Panc1 (cell line): Measurements from ENCODE around the gene GGA1. TPM values are rescaled to one million over a fixed set of nuclear protein-coding genes. Genes with fewer than 3 reads are reported as not detected.
A peak's percentile ranks its signal among the peaks of the same experiment; 100 is the strongest.

ENCODE experiments used
- ATAC-seq: fragments of 200-7000 bp; cut with Tn5 transposase; 2 replicates; pipeline ENCODE4 v1.9.1; 2020; ENCODE audit warnings: mild to moderate bottlenecking, moderate library complexity
- BruUV-seq: library from RNA; stranded (reverse); fragments of 400-500 nt; replicated peaks from 2 replicates; lab custom pipeline; 2021; lab: Mats Ljungman, UMichigan
- CTCF ChIA-PET: fragments of 300-600 bp; sonication (Branson Sonifier 250); formaldehyde crosslinking; loops from one replicate; lab custom pipeline; 2022; ENCODE audit warnings: antibody characterized with exemption; lab: Charles Lee
- POLR2A ChIA-PET: fragments of 300-600 bp; sonication (Branson Sonifier 250); formaldehyde crosslinking; loops from one replicate; lab custom pipeline; 2022; ENCODE audit warnings: antibody characterized with exemption; lab: Charles Lee
- DNase-seq: peaks from one replicate; pipeline ENCODE4 v3.0.0-alpha.2; 2010; ENCODE audit warnings: low read depth, low spot score
- H3K27ac ChIP-seq: 2 replicates; pipeline ENCODE4 v1.5.1; 2011; ENCODE audit warnings: mild to moderate bottlenecking, low read length, inconsistent platforms
- H3K27me3 ChIP-seq: fragments of 200-500 bp; sonication (Bioruptor generic); 2 replicates; pipeline ENCODE4 v1.6.0; 2014; ENCODE audit warnings: low read length, inconsistent platforms; ENCODE audit not compliant: control insufficient read depth, insufficient read depth
- H3K36me3 ChIP-seq: fragments of 200-500 bp; sonication (Bioruptor generic); 2 replicates; pipeline ENCODE4 v1.5.1; 2014; ENCODE audit warnings: inconsistent platforms, mild to moderate bottlenecking, low read length, moderate library complexity; ENCODE audit not compliant: control insufficient read depth, insufficient read depth
- H3K4me1 ChIP-seq: 2 replicates; pipeline ENCODE4 v1.5.1; 2011; ENCODE audit warnings: inconsistent platforms, mild to moderate bottlenecking, low read length, moderate library complexity; ENCODE audit not compliant: control insufficient read depth, insufficient read depth
- H3K4me3 ChIP-seq, 2 experiments: 2 replicates each; pipeline ENCODE4 v1.5.1; 2011 to 2012; ENCODE audit warnings: low read depth in 2 of 2, low read length in 2 of 2, mild to moderate bottlenecking in 2 of 2, inconsistent platforms in 1 of 2, moderate library complexity in 1 of 2
- H3K9me3 ChIP-seq: fragments of 200-500 bp; sonication (Bioruptor generic); 2 replicates; pipeline ENCODE4 v1.5.1; 2014; ENCODE audit warnings: low read depth, mild to moderate bottlenecking, inconsistent platforms, low read length, moderate library complexity; ENCODE audit not compliant: control insufficient read depth, insufficient read depth
- POLR2AphosphoS5 ChIP-seq: IDR thresholded peaks from 2 replicates; pipeline ENCODE4 v1.6.1; 2012; ENCODE audit warnings: mild to moderate bottlenecking, low read depth, low read length, moderate library complexity
- REST ChIP-seq, 2 experiments: IDR thresholded peaks; 2 replicates each; pipeline ENCODE4 v1.6.1; 2011 to 2012; ENCODE audit warnings: low read depth in 2 of 2, control low read depth in 1 of 2, low read length in 1 of 2, mild to moderate bottlenecking in 1 of 2, moderate library complexity in 1 of 2; ENCODE audit not compliant: insufficient read depth in 1 of 2
- SIN3A ChIP-seq: IDR thresholded peaks from 2 replicates; pipeline ENCODE4 v1.6.1; 2012; ENCODE audit warnings: low read depth, mild to moderate bottlenecking, low read length, moderate library complexity, borderline replicate concordance; ENCODE audit not compliant: insufficient read depth
- TCF7L2 ChIP-seq: IDR thresholded peaks from 2 replicates; pipeline ENCODE4 v1.6.1; 2011; ENCODE audit warnings: mild to moderate bottlenecking, low read depth, low read length, inconsistent platforms
- in situ Hi-C: cut with HindIII; loops from 2 replicates; pipeline ENCODE4 v1.10.0; 2016; ENCODE audit warnings: low sequenced_read_pairs, low pct_unique_long_range_greater_than_20kb
- intact Hi-C: fragments of 100-400 bp; cut with micrococcal nuclease; formaldehyde crosslinking; loops from one replicate; pipeline ENCODE4 v1.10.0; 2022; ENCODE audit not compliant: unreplicated experiment
- total RNA-seq: library from RNA; stranded (reverse); gene quantifications from one replicate; pipeline ENCODE4 v1.2.1, GENCODE V29; 2021; ENCODE audit not compliant: unreplicated experiment
- TF ChIP-seq, protein P1 (sequence below): fragments of 450-650 bp; IDR thresholded peaks from 2 replicates; pipeline ENCODE4 v1.5.1; 2017; ENCODE audit warnings: mild to moderate bottlenecking

GGA1 gene
- total RNA-seq, 1 experiment from 2014 or later: 45.4 TPM

- intact Hi-C loops: no loop called here
Measured at GRCh38 chr22:37639771-37640590, 31.3 kb downstream of the GGA1 start.

More at GRCh38 chr22:37639771-37640590, 31.3 kb downstream of the GGA1 start:
- in situ Hi-C loops: no loop called here
- Histone ChIP-seq H3K9me3 (no peaks in the 10 kb centered on the region), H3K27me3 (no peaks in the 10 kb centered on the region), H3K4me1 (peaks cover 6% of the 10 kb centered on the region; the same call in 1 of the 2 replicates), H3K27ac (no peak overlapping the region), H3K36me3 (no peaks in the 10 kb centered on the region), H3K4me3 (peak overlapping the region; percentile 39 to 48)
- no peak for DNase-seq
- TF ChIP-seq REST (IDR thresholded peaks at IDR 0.05; ENCODE audit: insufficient read depth in 1 of 2, low read depth in 2 of 2, low read length in 1 of 2): no peak
- no peak for TF ChIP-seq TCF7L2
- TF ChIP-seq, protein P1, sequence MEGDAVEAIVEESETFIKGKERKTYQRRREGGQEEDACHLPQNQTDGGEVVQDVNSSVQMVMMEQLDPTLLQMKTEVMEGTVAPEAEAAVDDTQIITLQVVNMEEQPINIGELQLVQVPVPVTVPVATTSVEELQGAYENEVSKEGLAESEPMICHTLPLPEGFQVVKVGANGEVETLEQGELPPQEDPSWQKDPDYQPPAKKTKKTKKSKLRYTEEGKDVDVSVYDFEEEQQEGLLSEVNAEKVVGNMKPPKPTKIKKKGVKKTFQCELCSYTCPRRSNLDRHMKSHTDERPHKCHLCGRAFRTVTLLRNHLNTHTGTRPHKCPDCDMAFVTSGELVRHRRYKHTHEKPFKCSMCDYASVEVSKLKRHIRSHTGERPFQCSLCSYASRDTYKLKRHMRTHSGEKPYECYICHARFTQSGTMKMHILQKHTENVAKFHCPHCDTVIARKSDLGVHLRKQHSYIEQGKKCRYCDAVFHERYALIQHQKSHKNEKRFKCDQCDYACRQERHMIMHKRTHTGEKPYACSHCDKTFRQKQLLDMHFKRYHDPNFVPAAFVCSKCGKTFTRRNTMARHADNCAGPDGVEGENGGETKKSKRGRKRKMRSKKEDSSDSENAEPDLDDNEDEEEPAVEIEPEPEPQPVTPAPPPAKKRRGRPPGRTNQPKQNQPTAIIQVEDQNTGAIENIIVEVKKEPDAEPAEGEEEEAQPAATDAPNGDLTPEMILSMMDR: no peak
- TF ChIP-seq POLR2AphosphoS5: no peak
- TF ChIP-seq SIN3A: no peak
- CTCF ChIA-PET: no interaction called here
- POLR2A ChIA-PET: interaction anchor here (0.5 kb wide), 1 partner anchor 245 kb away, joined by 7 read pairs; no protein-coding TSS in a partner anchor
- ATAC-seq: no peak
- no TSS peak for BruUV-seq
